ENCODE measurements around the gene USP43.

DNA sequence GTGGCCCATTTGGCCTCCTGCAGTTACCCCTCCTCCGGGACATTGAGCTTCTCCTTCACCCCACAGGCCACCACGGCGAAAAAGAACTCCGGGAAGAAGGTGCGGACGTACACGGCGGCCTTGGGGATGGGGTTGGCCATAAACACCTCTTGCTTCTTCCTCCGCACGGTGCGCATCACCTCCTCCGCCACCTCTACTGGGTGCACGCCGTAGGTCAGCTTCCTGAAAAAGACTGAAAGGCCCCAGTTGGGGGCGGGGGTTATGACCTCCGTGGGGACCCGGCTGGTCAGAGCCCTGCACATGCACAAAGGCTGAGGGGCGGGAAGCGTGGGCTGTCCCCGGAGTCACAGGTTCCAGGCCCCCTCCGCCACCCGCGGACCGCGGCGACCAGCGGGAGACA lies 126.1 kb downstream of the USP43 start:
- TF ChIP-seq, protein P1, sequence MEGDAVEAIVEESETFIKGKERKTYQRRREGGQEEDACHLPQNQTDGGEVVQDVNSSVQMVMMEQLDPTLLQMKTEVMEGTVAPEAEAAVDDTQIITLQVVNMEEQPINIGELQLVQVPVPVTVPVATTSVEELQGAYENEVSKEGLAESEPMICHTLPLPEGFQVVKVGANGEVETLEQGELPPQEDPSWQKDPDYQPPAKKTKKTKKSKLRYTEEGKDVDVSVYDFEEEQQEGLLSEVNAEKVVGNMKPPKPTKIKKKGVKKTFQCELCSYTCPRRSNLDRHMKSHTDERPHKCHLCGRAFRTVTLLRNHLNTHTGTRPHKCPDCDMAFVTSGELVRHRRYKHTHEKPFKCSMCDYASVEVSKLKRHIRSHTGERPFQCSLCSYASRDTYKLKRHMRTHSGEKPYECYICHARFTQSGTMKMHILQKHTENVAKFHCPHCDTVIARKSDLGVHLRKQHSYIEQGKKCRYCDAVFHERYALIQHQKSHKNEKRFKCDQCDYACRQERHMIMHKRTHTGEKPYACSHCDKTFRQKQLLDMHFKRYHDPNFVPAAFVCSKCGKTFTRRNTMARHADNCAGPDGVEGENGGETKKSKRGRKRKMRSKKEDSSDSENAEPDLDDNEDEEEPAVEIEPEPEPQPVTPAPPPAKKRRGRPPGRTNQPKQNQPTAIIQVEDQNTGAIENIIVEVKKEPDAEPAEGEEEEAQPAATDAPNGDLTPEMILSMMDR (conservative IDR thresholded peaks at IDR 0.05 in 1 of 2, IDR thresholded peaks at IDR 0.05 in 1 of 2; ENCODE audit: extremely low read depth in 1 of 2, insufficient read depth in 1 of 2, low read depth in 1 of 2, low read length in 2 of 2): no peak
- TF ChIP-seq EZH2 (IDR thresholded peaks at IDR 0.05; ENCODE audit: borderline replicate concordance, low read length): no peak
